ENCODE data around the gene S100A7A.

The S100A7A gene

DNA sequence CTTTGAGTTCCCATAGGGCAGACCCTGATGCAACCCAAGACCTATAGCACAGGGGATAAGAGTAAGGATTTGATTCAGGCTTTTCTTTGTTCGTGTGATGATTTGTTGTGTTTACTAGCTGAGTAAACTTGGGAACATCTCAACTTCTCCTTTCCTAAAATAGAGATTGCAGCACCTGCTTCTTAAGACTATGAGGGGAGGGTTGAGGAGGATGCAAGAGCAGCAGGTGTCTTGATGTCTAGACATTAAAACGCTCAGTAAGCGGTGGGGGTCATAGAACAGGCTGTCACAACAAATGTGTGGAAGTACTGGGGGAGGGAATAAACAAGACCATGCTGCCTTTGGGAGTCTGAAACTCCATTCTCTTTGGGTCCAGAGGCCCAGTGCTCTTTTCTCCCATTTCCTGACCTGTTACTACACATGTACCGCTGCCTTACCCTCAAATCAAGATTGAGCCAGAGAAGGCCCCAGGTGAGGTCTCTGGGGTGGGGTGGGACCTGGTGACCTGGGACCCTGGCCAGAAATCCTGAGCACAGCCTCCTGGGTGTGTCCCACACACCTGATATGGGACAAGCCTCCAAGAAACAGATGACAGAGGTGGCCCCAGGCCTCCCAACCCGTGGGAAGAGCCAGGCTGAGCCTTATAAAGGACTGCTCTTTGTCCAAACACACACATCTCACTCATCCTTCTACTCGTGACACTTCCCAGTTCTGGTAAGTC, at the start of gene S100A7A:
TSS of gene S100A7A (plus strand) at position 671 of the 721 bp plus-strand sequence. CDS start 1,563 bp downstream, outside the sequence.
- DNase-seq (ENCODE audit: low spot score): no peak

DNA sequence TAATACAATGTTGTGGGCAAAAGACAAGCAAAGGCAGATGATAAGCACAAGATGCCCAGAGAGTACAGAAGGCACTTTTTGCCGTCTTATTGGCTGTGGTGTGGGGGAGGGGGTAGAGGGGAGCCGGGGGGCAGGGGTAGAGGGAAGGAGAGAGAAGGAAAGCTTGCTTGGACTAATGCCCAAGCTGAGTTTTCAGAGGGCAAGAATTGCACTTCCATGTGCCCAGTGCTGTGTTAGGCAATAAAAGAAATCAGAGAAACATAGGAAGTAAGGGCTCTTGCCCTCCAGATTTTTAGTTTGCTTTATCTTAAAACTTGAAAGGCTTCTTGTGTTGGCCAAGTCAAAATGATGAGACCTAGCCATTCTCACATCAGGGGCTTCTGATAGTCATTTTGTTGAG, 49.2 kb upstream of the S100A7A start:
- no peak for DNase-seq (ENCODE audit: low spot score)

DNA sequence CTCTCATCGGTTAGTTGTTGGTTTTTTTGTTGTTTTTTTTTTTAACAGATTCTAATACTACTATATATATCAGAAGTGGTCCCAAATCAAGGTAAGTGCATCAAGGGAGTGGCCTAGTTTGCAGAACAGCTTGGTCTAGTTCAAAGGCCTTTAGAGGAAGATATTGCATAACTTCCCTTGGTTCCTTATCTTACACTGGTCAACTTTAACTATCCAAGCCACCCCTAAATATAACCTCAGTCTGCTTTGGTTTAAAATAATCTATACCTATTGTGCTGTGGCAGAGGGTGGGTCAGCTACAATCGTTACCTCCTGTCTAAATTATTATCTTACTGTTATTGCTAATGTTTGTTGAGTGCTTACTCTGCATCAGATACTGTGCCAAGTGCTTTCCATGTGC, 47.8 kb upstream of the S100A7A start:
- DNase-seq (ENCODE audit: low spot score): no peak

DNA sequence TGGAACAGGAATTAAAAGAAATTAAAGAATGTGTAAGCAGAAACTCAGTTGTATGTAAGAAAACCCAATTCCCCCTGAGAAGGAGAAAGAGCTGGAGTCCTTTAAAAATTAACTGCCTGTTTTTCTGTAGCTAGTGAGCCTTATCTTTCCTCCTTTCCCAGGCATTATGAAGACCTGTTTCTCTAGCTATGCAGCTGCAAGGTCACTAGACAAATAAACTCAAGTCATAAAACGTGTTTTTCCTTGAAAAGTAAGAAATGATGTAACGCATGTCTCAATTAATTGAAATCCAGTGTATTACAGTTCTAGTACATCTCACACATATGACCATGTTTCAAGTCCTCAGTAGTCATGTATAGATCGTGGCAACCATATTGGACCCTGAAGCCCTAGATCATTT, 46.2 kb upstream of the S100A7A start:
- DNase-seq (ENCODE audit: low spot score): no peak

DNA sequence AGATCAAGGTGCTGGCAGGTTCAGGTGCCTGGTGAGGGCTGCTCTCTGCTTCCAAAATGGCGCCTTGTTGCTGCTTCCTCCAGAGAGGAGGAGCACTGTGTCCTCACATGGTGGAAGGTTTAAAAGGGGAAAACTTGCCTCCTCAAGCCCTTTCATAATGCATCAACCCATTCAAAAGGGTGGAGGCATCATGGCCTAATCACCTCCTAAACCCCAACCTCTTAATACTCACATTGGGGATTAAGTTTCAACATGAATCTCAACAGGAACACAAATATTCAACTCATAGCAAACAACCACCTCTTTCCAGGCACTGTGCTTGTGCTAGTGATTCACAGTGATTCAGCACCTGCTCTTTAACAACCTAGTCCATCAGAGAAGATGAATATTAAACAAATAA, 45.1 kb upstream of the S100A7A start:
- DNase-seq (ENCODE audit: low spot score): no peak

DNA sequence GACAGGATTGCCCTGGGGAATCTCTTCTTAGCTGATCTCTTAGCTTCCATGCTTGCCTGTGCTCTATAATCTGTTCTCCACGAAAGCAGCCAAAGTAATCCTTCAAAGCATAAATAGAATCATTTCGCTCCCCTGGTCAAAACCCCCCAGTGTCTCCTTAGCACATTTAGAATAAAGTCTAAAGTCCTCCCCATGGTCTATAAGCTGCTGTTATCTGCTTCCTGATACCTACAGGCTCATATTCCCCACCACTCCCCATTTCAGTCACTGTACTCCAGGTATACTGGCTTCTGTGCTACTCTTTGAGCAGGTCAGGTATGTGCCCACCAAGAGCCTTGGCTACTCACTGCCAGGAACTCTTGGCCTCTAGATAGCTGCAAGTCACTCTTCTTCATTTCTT, 43.7 kb upstream of the S100A7A start:
- no peak for DNase-seq (ENCODE audit: low spot score)

DNA sequence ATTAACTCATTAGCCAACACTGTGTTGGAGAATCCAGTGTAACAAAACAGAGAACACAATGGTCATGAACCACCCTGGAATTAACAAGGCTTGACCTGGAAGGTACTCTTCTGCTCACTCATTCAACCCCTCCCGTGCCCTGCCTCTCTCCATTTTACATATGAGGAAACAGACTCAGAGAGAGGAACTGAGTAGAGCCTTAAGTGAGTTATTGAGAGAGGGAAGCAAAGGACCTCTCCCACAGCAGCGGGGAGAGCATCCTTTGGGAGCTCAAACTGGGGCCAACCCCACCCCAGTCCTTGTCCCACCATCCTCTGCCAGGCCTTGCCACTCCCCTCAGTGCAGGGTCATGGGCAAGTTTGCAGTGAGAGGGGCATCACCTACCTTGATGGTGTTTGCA, 42.2 kb upstream of the S100A7A start:
- DNase-seq (ENCODE audit: low spot score): no peak

DNA sequence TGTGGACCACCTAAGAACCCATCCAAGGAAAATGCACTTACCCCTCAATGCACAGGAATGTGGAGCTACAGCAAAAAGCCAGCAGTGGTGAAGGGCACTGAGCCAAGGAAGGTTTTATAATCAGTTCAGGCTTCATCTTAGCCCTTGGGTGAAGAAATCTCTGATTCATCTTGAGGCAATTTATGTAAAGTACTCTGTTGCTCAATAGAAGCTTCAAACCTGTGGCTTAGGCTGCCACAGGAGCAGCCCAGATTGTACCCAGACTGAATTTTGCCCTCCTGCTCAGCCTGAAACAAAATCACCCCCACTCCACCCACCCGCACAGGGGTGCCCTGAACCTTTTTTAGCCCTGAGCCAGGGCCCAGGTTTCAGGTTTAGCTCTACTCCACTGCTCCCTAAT, 40.8 kb upstream of the S100A7A start, which contains the start of gene S100A12:
TSS of gene S100A12 (minus strand) at position 111 of the 400 bp plus-strand sequence. CDS start 1,029 bp downstream, outside the sequence.
- DNase-seq (ENCODE audit: low spot score): peak; percentile 63

DNA sequence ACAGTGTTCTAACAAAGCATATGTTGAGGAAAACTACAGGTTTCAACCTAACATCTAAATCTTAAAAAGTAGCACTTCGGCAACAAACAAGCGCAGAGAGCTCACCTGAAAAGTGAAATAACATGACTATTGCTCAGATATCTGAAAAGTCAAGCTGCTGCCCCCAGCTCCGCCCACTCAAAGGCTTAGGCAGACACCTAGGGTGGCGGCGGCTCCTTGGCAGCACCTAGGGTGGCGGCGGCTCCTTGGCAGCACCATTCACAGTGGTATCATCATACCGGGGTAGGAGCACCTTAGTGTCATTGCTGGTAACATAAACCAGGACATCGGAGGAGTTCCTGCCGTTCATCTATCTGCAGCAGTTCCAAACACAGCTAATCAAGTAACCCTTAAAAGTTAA, 36.7 kb upstream of the S100A7A start:
- DNase-seq (ENCODE audit: low spot score): no peak

DNA sequence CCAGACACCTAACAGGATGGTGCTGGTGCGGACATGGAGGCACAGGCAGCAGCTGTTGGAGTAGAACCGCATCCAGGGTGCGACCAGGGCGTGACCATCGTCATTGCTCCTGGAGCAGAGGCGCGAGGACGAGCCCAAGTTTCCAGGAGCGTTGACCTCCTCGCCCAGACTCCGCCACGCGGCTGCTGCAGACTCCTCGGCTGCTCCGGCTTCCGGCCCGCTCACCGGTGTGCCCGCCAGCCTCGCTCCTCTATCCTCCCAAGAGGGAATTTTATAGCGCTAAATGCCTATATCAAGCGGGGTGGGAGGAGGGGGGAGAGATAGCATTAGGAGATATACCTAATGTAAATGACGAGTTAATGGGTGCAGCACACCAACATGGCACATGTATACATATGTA, 35.6 kb upstream of the S100A7A start:
- DNase-seq (ENCODE audit: low spot score): no peak

DNA sequence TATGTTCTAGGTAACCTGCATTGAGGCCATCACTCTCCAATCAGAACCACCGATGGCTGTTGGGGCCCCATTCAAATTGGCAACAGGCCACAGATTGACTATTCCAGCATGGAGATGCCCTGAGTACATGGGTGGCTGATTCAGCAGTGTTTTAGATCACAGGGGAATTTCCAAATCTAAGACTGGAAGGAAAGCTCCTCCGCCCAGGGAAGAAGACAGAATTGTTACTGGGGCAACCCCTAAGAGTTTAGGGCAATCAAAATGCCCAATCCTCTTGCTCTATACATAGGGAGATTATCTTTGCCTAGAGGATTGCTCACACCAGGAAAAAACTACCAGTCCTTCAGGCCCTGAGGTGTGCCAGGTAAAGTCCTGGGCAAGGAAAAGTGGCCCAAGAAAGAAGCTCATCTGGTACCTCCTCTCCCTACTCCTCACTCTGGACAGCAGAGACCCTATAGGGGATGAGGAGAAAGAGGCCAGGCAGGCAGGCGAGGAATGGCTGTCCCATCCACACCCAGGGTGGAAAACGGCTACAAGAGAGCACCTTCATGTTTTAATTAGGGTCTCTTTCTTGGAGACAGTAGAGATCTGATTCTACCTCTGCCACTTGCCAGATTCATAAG, 31.3 kb upstream of the S100A7A start:
- no peak for DNase-seq (ENCODE audit: low spot score)

DNA sequence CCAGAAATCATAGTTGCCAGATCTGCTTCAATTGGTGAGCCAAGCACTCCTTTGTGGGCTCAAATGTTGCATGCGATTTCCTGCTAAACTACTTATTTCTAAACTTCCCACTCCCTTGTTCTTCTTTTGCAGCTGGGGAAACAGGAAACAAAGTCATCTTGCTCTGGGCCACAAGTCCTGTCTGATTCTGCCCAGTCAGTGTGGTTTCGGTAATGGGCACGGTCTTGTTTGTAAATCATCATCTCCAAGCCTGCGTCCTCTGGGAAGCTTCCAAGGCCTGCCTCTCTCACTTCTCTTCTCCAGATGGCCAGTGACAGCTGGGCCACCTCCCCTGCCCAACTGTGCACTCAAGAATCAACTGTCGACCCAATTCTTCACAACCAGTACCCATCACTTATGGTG, 29.8 kb upstream of the S100A7A start:
- DNase-seq (ENCODE audit: low spot score): no peak

DNA sequence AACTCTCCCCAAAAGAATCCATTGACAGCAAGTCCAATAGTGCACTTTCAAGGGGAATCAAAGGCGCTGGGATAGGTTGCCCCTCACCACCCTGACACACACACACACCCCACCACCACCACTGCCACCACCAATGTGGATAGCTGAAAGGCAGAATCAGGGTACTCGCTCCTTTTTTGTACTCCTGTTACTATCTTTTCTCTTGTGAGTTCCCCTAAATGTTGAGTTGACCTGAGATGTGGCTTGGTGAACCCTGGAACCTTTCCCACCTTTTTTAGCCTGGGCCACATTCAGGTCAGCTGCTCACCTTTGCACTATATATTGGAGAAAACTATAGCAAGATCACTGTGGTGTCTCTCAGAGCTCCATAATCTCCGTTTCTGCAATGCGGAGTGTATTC, 29.3 kb upstream of the S100A7A start:
- DNase-seq (ENCODE audit: low spot score): no peak

DNA sequence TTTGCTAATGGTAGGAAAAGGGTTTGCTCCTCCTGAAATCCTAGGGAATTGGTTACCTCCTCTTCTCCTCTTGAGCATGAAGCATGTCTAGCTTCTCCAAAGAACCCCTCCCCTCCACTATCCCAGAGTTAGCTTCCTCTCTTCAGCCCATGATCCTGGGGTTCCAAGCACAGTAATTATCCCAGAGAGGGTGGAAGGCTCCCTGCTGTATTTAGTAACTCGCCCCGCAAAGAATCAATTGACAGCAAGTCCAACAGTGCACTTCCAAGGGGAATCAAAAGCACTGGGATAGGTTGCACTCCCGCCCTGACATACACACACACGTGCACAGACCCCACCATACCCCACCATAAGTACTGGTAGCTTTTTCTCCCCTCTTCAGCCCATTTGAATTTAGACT, 28.5 kb upstream of the S100A7A start:
- no peak for DNase-seq (ENCODE audit: low spot score)

DNA sequence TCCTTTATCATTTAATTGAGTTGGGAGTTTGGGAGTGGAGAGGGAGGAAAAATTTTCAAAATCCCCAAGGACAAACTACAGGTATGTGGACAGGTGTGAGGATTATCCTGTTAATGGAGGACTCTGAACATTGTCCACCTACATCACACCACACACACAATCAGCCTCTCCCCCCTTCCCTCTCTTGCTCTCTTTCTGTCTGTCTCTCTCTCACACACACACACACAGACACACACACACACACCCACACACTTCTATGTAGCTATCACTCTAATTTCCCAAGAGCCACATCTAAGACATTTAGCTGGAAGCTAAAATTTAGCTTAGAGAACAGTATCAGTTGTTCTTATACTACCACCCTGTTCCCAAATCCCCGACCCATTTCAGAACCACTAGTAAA, 26.9 kb upstream of the S100A7A start:
- no peak for DNase-seq (ENCODE audit: low spot score)

DNA sequence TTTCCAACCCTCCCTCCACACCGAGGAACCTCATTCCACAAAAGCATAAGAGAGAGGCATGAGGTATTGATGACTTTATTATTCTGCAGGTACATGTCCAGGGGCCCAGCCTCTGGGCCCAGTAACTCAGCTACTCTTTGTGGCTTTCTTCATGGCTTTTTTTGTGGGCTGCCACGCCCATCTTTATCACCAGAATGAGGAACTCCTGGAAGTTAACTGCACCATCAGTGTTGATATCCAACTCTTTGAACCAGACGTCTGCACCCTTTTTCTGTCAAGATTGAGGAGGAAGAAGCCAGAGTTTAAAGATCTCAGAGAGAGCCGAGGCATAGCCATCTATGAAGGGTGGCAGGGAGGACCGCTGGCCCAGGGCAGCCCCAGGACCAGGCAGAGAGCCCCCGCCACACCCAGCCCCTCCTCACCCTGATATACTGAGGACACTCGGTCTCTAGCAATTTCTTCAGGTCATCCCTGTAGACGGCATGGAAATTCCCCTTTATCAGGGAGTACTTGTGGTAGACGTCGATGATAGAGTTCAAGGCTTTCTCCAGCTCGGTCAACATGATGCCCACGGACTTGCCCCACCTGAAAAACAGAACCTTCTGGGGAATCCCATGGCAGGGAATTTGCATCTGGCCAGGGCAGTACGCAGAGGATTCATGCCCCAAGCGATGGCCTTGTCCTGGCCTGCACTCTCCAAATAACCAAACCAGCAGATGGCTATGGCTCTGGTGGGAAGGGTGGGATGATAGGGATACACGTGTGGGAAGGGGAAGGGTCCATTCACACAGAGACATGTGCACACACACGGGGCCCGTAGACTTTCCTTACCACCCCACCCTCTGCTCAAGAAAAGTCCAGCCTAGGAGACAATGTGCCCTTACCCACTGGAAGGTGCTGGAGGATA, 26.1 kb upstream of the S100A7A start:
- DNase-seq (ENCODE audit: low spot score): no peak

DNA sequence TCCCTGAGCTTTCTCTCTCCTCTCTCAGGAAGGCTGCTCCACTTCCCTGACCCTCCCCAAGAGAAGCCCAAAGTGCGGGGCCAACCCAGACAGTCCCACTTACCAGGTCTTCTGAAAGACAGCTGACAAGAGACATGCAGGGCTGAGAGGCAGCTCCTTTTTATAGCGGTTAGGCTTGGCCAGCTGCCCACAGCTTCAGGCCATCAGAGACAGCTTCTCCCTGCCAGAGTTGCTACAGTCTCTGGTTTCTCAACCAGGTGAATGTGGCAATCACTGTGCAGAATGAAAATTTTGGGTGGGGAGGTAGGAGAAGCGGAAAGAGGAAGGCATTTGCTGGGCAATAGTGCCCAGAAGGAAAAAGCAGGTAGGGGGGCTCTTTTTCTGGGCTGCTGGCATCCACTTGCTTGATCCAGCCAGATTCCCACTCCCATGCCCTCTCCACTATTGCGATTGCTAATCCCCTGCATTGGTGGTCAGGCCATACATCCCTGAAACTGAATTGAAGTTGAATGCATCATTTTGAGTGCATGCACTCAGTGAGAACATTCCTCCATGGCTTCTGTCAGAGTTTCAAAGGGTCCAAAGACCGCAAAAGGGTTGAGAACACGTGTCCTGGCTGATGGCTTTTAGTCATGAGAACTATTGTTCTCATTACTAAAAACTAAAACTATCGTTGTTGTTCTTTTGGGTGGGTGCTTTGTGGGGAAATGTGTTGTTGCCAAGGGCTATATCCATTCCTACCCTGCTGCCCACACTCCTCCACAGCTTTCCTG, 25.2 kb upstream of the S100A7A start, which contains the start of gene S100A8:
TSS of gene S100A8 (minus strand) at position 136 of the 773 bp plus-strand sequence. CDS start 538 bp downstream, outside the sequence.
- DNase-seq (ENCODE audit: low spot score): no peak

DNA sequence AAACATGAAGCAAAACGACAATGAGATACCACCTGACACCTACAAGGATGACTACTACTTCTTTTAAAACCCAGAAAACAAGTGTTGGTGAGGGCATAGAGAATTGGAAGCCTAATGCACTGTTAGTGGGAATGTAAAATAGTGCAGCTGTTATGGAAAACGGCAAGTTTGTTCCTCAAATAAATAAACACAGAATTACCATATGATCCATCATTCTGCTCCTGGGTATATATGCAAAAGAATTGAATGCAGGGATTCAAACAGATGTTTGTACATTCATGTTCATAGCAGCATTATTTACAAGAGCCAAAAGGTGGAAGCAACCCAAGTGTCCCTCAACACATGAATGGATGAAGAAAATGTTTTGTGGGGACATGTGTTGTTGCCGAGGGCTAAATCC, 24.1 kb upstream of the S100A7A start:
- DNase-seq (ENCODE audit: low spot score): no peak

DNA sequence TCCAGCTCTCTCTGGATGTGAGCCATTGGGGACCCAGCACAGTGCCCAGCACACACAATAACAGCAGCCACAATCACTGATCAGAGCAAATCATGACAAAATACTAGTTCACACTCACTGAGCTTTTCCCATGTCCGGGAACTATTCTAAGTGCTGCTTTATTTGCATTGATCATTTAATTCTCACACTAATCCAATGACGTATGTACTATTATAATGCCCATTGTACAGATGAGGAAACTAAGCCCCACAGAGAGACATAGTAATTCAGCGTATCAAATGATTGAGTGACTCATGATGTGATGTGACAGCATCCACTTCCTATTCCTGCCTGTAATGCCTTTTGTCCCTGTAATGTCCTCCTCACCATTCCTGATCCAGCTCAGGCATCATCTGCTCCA, 23.5 kb upstream of the S100A7A start:
- no peak for DNase-seq (ENCODE audit: low spot score)

DNA sequence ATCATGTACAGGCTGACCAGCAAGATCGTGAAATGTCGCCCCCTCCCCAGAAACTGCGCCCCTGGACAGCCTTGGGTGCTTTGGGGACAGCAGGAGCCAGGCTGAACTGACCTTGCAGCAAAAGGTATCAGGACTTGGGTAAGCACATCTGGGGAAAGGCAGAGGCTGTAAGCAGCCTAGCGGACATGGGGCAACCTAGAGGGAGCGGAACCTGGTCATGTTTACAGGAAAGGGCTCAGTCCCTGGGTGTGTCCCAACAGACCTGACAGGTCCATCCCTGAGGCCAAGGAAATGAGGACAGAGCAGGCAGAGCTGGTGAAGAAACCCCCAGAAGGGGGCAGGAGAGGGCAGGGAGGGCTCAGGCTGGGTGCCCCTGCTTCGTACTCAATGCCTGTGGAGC, 22.4 kb upstream of the S100A7A start:
- DNase-seq (ENCODE audit: low spot score): no peak

DNA sequence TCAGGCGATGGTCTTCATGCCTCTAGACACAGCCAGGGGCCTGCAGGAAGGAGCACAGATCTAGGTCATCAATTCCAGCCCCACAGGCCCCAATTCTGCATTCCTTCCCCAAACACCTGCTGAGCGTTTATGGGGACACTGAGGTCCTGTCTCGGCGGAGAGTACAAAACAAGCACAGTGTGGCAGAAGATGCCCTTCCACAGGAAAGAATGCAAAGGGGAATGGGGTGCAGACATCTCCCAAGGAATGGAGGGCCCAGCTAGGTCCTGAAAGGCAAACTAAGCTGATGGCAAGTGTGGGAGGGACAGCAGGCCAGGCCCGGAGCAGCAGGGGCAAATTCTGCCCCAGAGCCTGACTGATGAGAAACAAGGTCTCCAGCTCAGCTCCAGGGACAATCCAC, 21.9 kb upstream of the S100A7A start:
- no peak for DNase-seq (ENCODE audit: low spot score)

DNA sequence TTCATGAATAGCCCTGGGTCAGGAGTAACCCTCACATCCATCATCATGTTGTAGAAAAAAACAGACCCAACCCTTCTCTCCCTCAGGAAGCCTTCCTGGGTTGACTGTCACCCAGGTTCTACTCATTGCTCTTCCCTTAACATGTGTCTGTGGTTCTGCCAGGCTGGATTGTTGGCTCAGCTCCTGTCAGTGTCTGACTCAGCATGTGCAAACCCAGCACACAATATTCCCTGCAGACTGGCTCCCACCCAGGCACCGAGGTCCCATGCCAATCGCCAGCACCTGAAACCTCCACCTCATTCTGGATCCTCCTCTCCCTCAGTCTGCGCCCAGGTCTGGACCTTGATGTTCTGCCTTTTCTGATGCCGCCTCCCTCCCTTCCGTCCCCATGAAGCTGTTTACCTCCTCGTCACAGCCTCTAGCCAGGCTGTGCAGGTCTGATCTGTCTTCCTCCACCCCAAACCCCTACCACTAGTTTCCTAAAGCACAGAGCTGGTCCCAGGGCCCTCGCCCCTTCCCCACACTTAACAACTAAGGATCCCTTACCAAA, 21.1 kb upstream of the S100A7A start:
- DNase-seq (ENCODE audit: low spot score): no peak

Measured in AG08396 (cell line).